H1 (cell line): ENCODE data around the gene LHFPL2. TPM values are rescaled to one million over a fixed set of nuclear protein-coding genes. Genes with fewer than 3 reads are reported as not detected.

Source experiments
- CBX5 ChIP-seq: fragments of 300-800, 300-1000 bp; sonication (generic); IDR thresholded peaks from 2 replicates; pipeline ENCODE4 v1.7.1; 2016; ENCODE audit warnings: antibody characterized with exemption, low read length, low read depth
- CHD7 ChIP-seq: fragments of 300-600 bp; sonication (generic); IDR thresholded peaks from 2 replicates; pipeline ENCODE4 v1.7.1; 2012; ENCODE audit warnings: low read length, moderate library complexity, mild to moderate bottlenecking, inconsistent platforms; ENCODE audit not compliant: insufficient replicate concordance
- EP300 ChIP-seq, 2 experiments: IDR thresholded peaks; 1 replicate in 1 of 2; 2 replicates in 1 of 2; pipeline ENCODE4 v1.6.1; 2011 to 2012; ENCODE audit warnings: low read depth in 2 of 2, low read length in 2 of 2, mild to moderate bottlenecking in 2 of 2, borderline replicate concordance in 1 of 2, inconsistent platforms in 1 of 2, moderate library complexity in 1 of 2
- RBBP5 ChIP-seq: IDR thresholded peaks from 2 replicates; pipeline ENCODE4 v1.7.1; 2012; ENCODE audit warnings: low read depth, mild to moderate bottlenecking, inconsistent platforms, low read length, moderate library complexity, borderline replicate concordance
- SIRT6 ChIP-seq: IDR thresholded peaks from one replicate; pipeline ENCODE4 v1.7.1; 2012; ENCODE audit warnings: low read length, inconsistent platforms
- SIX5 ChIP-seq: IDR thresholded peaks from 2 replicates; pipeline ENCODE4 v1.6.1; 2011; ENCODE audit warnings: mild to moderate bottlenecking, low read depth, low read length
- TBP ChIP-seq: IDR thresholded peaks from 2 replicates; pipeline ENCODE4 v1.6.1; 2011; ENCODE audit warnings: low read depth, low read length, improper control_type of control experiment
- TCF12 ChIP-seq: IDR thresholded peaks from 2 replicates; pipeline ENCODE4 v1.6.1; 2011; ENCODE audit warnings: low read depth, mild to moderate bottlenecking, low read length
- polyA plus RNA-seq, 7 experiments: library from polyadenylated mRNA; depleted of rRNA in 3 of 7; stranded (reverse) in 5 of 7; unstranded in 2 of 7; fragments of >200 nt in 5 of 7; fragments of 200-250 nt in 2 of 7; gene quantifications; 1 replicate in 5 of 7; 2 replicates in 1 of 7; 4 replicates in 1 of 7; pipeline versions ENCODE4 v1.2.1 to v1.2.3, GENCODE V29; 2011 to 2013; ENCODE audit warnings: missing spikeins in 2 of 7, mixed read lengths in 2 of 7
- total RNA-seq: library from RNA; stranded (reverse); fragmentation: NEBNext Ultra II Directional; extraction: Animal tissue kit (Norgen Biotek cat#: 25700); gene quantifications from 2 replicates; pipeline ENCODE4 v1.2.1, GENCODE V29; 2021

LHFPL2 gene
- total and polyA plus RNA-seq, 2 of the 8 experiments (the other 6 are each of a cell fraction or from before 2014, with no cell fraction given), result 9.6 to 43.0 TPM

GRCh38 chr5:78644129-78644528, 4.4 kb downstream of the LHFPL2 start (continued):
- TF ChIP-seq CHD7 (no peak), SIRT6 (no peak), RBBP5 (no peak), TBP (no peak), TCF12 (no peak), SIX5 (no peak), CBX5 (no peak), EP300 (IDR thresholded peaks at IDR 0.05; ENCODE audit: borderline replicate concordance in 1 of 2, low read depth in 2 of 2, low read length in 2 of 2) (no peak)
